HG02840 (cell line): ENCODE data around the gene NLRP14.

ENCODE experiments used
- ATAC-seq: cut with Tn5 transposase; IDR thresholded peaks from one replicate; pipeline ENCODE4 v1.9.1; 2021; ENCODE audit warnings: mild to moderate bottlenecking, moderate library complexity, moderate number of reproducible peaks; ENCODE audit not compliant: unreplicated experiment, low FRiP score

The NLRP14 gene

DNA sequence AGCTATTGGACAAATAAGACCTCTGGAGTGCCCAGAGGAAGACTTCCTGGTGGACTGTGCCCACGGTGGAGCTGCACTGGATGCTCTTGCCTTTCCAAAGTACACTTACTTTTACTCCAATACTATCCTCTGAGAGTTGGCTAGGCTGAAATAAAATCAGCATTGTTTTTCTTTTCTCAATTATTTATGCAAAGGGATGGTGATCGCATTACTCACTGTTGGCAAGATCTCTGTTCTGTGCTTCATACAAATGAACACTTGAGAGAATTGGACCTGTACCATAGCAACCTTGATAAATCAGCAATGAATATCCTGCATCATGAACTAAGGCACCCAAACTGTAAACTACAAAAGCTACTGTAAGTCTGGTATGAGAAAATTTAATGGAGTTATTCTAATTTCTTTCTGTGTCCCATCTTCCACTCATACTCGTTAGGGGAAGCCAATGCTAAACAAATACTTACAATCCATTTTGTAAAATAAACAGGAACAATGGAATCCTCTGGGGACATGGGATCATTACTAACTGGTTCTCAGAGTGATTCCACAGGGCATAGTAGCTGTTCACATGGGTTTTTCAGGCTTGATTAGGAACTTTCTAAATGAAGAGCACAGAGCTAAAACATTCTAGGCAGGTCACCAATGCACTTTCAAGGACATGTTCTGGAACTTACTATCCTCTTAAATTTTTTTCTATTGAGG is 26.3 kb downstream of the NLRP14 start:
- no peak for ATAC-seq

DNA sequence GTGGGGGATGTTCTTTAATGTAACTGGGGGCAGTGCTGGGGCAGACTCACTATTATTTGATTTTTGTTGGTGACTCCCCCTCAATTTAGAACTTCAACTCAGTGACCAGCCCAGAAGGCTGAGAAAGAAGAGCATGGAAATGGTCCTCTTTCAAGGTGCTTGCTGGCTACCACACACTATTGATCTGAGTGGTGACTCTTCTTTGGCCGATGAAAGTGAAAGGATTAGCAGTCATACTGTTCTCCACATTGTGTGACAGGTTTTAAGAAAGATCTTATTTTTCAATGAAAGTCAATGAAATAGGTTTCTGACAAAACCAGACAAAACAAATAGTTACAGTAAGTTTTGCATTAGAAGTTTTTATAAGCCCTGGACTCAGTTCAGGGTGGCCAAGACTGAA is 29.9 kb downstream of the NLRP14 start:
- ATAC-seq = no peak

DNA sequence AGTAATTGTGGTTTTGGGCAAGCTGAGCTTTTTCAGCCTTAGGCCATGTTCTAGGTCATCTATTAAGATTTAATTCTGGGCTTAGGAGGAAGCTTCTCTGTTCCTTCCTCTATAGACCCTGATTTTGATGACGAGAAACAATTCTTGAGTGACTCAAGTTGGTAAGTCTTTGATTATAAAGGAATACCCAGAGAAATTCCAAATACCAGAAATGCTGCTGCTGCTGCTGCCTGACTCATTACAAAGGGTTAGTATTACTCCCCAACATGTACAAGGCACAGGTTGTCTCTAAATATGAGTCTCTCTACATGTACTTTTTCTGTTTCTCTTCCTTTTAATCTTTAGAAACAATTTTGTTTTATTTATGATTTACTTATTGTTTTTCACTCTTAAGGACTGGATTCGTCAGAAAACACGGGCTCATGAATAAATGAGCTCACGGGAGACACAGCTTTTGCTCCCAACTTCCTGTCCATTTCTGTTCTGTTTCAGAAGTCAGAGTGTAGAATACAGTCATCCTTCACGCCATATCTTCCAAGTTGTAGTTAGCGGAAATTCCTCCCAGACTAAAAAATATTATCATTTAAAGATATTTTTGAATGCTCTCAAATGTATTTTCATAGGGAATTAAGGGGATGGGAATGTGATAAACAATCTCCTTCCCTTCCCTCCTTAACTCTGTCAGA is 36.7 kb downstream of the NLRP14 start:
- ATAC-seq = no peak

DNA sequence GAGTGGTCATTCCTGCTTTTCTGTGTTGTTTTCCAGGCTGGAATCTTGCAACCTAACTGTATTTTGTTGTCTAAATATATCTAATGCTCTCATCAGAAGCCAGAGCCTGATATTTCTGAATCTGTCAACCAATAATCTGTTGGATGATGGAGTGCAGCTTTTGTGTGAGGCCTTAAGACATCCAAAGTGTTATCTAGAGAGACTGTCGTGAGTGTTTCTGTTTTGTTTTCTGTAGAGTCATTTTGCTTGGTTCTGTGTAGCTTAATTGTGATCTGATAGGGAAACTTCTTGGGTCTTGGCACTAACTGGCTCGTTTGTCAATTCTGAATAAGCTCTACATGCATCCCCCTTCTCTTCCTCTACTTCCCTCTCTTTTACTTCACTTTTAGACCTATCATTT is 37.4 kb downstream of the NLRP14 start:
- no peak for ATAC-seq

DNA sequence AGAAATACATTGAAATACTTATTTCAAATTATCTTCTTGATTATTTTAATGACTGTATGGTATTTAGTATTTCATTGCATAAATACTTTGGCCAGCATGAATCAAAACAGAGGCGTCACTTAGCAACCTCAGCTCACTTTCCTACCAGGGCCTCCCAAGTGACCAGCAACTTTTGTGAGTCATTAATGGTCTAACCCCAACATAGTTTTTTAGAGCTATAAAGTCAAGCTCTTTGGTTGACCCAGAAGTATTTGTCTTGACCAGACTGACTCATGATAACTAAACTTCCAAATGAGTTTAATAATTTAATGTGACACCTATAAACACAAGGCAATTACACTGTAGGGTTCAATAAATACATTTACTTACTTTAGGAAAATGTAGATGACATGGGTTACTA is 40.6 kb downstream of the NLRP14 start:
- ATAC-seq = no peak

DNA sequence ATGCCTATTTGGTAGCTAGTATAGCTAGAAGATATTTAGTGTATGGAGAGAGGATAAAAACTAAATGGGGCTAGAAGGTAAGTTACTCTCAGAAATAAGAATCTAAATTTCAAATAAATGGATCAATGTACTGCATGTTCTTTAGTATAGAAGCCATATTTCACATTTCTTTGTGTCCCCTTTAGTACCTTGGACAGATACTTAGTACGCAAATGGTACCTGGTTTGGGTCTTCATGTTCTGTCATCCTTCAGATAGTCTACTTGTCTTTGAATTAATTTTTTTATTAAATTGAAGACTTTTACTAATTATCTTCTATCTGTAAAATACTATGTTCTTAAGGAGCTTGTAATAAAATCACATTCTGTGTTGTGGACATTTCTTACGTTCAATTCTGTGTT is 42.3 kb downstream of the NLRP14 start:
- ATAC-seq = no peak

DNA sequence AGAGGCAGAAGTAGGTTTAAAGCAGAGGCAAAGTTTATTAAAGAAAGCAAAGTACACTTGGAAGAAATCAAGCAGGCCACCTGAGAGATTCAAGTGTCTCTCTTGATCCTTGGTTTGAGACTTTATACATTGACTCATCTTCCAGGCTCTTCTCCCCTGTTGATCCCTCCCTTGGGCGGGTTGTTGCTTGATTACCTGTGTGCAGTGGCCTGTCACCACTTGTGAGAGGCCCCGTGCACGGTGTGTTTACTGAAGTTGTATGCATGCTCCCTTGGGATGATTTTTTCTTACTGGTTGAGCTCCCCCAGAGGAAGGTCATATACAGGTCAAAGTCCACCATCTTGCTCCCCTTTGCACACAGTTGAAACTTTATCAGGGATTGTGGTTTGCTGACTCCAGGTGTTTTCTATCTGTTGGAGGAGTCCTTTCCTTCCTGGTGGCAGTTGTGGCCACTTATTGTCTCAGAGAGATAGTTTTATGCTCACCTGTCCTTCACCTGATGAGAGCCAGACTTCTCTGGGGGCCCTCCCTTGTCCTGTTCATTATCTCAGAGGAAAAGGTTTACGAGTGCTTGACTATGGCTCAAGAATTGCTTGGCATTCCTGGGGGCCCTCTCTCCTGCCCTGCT is 52.2 kb downstream of the NLRP14 start:
- ATAC-seq = no peak

DNA sequence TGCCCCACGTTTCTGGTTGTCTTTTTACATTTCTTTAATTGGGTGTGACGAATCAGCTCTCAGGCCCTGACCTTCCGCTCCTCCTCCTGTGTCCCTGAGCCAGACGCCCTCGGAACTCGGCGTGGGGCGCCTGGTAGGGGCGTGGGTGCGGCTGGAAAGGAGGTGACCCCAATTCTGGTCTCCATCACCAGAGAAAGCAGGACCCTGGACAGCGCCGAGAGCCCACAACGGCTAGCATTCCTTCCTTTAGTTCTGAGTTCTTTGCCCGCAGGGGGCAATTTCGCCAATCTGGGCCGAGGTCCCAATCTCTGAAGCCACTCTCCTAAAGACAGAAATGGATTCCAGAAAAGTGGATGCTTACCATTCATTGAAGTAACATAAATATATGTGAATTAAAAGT is 56.8 kb downstream of the NLRP14 start:
- ATAC-seq = no peak

DNA sequence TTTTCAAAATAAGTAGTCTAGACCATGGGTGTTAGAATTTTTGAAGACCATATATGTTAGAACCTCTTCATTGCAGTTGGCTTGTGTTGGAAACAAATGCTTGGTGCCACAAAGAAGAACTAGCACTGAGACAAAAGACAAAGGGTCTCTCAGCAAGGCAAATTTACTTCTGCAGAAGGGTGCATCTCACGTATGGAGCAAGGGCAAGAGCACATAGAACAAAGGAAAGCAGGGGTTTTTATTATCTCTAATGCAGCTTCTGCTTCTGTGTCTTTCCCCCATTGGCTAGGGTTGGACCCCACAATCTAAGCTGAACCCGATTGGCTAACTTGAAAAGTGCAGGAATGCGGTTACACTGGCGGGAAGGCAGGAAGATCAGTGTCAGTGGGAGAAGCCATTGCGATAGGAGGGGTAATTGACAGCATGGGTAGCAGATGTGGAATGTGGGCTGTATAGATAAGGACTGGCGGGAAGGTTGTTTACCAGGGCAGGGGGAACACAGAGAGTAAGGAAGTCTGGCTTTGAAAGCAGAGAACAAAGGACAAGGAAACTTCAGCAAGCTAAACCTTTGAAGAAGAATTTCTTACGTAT is 59.4 kb downstream of the NLRP14 start:
- ATAC-seq = no peak

DNA sequence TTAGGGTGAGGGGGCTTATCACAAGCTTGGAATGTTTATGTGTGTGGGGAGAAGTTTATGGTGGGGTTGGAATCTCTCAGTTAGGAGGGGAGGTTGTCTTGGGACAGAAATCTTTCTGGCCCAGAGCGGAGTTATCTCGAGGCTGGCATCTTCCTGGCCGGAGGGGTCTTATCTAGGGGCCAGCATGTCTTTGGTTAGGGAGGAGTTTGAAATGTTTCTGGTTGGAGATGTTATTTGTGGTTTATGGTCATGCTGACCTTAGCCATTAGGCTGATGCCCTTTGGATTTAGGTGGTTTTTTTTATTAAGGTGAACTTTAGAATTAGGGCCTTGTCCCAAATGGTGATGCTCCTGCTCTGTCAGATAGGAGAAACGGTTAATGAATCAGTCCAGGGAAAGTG is 60.6 kb downstream of the NLRP14 start:
- no peak for ATAC-seq

DNA sequence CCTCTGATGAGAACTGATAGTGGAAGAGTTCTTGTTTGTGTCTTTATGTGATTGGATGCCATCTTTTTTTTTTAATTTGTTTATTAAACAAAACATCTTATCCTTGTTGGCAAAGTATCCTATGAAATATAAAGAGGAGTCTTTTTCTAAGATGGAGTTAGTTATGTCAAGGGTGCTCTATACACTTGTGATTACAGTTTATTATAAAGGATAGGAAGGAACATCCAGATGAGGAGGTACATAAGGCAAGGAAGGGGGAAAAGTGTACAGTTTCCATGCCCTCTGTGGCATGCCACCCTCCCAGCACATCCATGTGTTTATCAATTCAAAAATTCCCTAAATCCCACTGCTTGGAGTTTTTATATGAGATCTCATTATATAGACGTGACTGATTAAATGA is 61.2 kb downstream of the NLRP14 start:
- no peak for ATAC-seq

DNA sequence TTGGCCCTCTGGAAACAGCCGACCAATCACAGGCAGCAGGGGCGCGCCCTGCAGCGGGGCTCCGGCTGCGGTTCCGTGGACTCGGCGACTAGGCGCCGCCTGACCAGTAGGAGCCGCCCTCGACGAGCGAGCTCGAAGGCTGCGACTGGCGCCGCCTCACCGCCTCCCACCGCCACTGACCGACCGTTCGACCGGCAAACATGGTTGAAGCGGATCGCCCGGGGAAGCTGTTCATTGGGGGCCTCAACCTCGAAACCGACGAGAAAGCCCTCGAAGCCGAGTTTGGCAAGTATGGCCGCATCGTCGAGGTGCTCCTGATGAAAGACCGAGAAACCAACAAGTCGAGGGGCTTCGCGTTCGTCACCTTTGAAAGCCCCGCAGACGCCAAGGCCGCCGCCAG is 68.6 kb downstream of the NLRP14 start, which contains the start of gene RBMXL2:
RBMXL2 (plus strand) TSS at position 78 of the 400 bp plus-strand sequence; CDS start at position 201, 123 bp downstream.
- ATAC-seq = no peak

DNA sequence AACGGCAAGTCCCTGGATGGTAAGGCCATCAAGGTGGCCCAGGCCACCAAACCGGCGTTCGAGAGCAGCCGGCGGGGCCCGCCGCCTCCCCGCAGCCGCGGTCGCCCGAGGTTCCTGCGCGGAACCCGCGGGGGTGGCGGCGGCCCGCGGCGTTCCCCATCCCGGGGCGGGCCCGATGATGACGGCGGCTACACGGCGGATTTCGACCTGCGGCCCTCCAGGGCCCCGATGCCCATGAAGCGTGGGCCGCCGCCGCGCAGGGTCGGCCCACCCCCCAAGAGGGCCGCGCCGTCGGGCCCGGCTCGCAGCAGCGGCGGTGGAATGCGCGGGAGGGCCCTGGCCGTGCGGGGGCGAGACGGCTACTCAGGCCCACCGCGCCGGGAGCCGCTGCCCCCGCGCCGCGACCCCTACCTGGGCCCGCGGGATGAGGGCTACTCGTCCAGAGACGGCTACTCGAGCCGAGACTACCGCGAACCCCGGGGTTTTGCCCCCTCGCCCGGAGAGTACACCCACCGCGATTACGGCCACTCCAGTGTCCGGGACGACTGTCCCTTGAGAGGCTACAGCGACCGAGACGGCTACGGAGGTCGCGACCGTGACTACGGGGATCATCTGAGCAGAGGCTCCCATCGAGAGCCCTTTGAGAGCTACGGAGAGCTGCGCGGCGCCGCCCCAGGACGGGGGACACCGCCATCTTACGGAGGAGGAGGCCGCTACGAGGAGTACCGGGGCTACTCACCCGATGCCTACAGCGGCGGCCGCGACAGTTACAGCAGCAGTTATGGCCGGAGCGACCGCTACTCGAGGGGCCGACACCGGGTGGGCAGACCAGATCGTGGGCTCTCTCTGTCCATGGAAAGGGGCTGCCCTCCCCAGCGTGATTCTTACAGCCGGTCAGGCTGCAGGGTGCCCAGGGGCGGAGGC is 69.3 kb downstream of the NLRP14 start:
- no peak for ATAC-seq

DNA sequence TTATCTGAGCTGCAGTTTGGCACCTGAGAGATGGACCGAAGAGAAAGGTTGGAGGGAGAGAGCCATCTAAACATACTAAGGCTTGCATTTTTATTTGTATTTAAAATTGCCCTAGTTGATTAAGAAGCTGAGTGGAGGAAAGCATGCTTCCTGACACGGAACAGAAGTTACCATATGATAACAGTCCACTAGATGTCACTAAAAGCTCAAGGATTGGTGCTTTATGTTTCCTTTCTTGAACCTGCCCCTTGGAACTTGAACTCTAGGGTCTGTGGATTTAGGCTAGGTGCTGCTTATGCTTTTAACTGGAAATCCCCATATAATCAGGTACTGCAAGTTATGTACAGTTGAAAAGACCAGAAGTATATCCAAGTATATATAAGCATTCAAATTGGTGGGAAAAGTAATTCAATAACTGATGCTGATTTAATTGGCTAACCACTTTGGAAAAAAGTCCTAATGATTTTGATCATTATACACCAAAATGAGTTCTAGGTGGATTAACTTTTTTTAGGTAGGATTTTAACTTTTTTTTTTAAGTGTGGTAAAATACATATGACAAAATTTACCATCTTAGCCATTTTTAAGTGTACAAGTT is 78.1 kb downstream of the NLRP14 start:
- ATAC-seq = no peak

DNA sequence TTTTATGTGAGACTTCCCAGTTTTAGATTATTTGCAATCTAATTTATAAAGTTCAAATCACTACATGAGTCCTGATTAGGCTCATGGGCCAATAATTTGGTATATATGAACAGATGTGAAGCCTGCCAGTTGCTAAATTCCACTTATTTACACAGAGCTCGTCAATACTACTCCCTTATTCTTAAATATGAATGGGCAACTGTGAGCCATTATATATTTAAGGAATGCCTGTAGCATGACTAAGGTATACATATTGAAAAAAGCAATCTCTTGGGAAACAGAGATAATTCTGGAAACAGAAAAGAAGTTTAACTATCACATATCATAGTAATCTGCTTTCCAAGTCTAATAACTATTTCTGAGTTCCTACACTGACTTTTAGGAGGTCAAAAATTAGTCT is 95.5 kb downstream of the NLRP14 start:
- ATAC-seq = no peak

DNA sequence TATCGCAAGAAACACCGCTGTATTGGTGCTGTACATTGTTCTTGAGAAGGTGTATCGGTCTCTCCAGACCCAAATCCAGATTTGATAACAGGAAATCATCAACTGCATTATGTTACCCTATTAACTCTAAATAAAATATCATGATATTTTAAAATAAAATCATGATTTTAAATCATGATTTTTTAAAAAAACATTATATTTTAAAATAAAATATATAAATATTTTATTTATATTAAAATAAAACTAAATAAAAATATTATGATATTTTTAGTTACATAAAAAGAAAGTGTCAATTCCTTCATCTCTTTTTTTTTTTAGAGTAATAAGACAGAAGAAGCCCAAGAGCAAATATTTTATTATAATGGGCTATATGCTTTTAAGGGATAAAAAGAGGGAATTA is 96.1 kb downstream of the NLRP14 start:
- ATAC-seq = no peak
